Measurements from ENCODE around the gene NDUFS8.

NDUFS8 gene

DNA sequence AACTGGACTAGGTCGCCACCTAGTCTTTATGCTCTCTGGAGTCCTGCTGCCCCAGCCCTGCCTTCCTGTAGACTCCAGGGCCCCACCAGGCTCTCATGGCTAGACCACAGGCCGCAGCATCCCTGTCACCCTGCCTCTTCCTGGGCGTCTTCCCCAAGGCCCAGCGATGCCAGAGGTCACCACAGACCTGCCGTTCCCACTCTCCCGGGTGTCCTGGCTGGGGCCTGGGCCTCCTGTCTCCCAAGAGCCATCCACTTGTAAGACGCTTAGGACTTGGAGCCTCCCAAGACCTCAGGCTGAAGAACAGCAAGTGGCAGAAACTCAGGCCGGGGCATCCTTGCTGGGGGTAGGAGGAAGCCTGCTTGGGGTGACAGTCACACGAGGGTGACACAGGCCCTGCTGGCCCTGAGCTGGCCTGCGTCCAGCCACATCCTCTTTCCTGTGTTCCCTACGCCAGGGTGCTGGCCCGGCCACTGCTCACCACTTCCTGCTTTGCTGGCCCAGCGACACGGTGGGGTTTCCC is 6.3 kb downstream of the NDUFS8 start:
- DNase-seq (ENCODE audit: low spot score) = no peak

DNA sequence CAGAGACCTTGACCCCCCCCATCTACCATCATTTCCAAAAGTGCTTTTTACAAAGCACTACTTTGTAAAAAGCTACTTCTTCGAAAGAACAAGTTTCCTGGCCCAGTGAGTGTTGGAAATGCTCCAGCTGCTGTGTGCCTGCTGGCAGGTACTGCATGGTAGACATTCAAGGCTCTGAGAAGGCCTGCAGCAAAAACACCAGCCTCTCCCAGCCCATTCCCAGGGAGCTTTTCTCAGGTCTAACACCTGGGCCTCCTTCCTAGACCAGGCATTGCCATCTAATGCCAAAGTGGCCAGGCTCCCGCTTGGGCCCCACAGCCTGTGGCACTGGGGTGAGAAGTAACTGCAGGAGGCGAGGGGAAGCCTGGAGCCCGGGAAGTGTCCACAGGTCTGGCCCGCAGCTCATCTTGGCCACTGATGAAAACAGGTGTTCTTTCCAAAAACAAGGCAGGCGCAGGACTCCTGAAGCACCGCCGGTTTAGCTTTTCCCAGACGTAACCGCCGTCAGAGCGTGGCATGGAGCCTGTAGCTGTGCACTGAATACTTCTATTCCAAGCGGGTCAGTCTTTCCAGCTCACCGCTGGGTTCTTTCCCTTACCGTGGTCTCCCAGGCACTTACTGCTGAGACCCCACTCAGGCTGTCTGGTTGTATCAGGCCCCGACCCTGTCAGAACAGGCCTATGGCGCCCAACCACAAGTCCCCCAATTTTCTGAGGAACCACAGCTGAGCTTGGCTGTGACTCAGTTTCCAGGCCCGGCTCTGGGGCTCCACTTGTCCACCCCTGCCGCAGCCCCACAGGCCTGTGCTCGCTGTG is 7.1 kb downstream of the NDUFS8 start:
- no peak for DNase-seq (ENCODE audit: low spot score)

- DNase-seq (ENCODE audit: low spot score) = peak; percentile 100
Measured at GRCh38 chr11:68038226-68038717, 7.8 kb downstream of the NDUFS8 start.

DNA sequence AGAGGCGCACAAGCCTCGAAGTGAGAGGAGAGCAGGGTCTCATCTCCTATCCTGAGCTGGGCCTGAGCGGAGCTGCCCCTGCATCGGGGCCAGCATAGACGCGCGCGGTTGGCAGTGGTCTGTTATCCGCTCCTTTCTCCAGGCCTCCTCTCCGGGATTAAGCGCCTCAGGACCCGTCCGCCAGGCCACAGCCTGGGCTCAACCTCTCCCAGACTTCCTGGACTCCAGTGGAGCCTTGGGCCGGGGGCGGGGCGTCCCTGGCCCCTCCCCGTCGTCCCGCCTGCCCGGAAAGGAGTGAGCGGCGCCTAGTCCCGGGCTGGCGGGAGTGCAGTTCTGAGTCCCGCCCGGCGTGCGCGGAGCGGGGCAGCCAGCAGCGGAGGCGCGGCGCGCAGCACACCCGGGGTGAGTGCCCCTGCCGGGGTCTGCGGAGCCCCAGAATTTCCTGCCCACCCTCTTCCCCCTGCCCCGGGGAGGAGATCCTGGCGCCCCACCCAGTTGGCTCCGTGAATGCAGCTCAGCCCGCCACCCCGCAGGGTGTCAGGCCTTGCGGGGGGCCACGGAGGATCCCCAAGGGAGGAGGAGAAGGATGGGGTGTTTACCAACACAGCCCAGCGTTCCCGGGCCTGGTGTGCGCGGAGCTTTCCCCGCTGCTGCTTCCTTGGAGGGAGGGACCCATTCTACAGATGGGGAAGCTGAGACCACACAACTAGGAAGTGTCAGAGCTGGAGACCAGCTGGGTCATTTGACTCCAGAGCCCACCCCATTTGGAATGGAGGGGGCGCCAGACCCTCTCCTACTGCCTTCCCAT is 8.4 kb downstream of the NDUFS8 start, which contains the start of gene TCIRG1:
TCIRG1 (plus strand) TSS at position 308 of the 808 bp plus-strand sequence. CDS start 2,247 bp downstream, outside the sequence.
- peak; percentile 100 for DNase-seq (ENCODE audit: low spot score)

DNA sequence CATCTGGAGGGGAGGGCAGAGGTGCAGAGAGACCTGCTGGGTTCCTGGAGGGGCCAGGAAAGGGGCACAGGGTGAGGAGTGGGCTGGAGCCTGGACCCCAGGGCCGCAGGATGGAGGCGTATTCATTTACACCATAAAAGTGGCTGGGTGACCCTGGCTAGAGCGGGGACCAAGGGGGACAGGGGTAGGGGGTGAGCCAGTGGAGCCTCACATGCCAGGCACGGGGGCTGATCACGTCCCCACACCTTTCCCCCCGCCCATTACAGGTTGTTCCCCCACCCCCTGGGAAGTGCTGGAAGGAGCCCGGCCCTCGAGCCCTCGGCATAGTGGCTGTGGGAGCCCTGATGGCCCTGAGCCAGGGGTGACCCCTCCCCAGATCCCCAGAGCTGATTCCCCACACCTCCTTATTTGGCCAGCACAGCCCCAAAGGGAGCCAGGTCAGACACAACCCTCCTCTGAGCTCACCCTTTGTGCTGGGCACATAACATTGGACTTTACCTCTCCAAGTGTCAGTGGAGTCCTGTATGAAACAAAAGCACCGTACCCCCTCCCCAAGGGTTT is 9.1 kb downstream of the NDUFS8 start:
- DNase-seq (ENCODE audit: low spot score) = no peak

GRCh38 chr11:68040101-68040956 is 9.8 kb downstream of the NDUFS8 start:
- peak; percentile 91 for DNase-seq (ENCODE audit: low spot score)

- no peak for DNase-seq (ENCODE audit: low spot score)
Measured at GRCh38 chr11:68040957-68041591, 10.6 kb downstream of the NDUFS8 start.

- DNase-seq (ENCODE audit: low spot score) = no peak
Measured at GRCh38 chr11:68041617-68042218, 11.2 kb downstream of the NDUFS8 start.

DNA sequence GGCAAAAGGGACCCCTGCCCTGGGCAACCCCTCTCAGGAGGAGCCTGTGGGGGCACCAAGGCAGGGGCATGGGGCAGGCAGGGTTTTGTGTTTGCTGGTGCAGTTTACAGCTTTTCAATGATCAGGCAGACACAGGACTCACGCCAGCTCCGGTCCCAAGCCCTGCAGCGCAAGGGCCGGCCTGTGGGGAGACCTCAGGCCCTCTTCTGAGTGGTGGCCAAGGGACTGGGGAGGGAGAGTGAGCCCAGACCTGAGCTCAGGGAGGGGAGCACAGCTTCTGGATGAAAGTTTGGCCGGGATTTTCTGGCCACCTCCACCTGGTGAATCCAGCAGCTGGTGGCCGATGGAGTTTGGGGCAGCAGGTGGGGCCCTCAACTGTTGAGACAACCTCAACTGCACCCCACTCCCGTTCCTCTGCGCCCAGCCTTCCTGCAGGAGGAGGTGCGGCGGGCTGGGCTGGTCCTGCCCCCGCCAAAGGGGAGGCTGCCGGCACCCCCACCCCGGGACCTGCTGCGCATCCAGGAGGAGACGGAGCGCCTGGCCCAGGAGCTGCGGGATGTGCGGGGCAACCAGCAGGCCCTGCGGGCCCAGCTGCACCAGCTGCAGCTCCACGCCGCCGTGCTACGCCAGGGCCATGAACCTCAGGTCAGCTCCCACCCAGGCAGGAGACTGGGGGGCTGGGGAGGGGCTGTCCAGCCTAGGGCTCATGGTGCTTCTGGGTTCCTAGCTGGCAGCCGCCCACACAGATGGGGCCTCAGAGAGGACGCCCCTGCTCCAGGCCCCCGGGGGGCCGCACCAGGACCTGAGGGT is 11.9 kb downstream of the NDUFS8 start:
- no peak for DNase-seq (ENCODE audit: low spot score)

- no peak for DNase-seq (ENCODE audit: low spot score)
Measured at GRCh38 chr11:68043029-68043348, 12.5 kb downstream of the NDUFS8 start.

- DNase-seq (ENCODE audit: low spot score) = no peak
Measured at GRCh38 chr11:68043349-68044144, 13.1 kb downstream of the NDUFS8 start.

- DNase-seq (ENCODE audit: low spot score) = peak; percentile 67
Measured at GRCh38 chr11:68044145-68044813, 13.8 kb downstream of the NDUFS8 start.

DNA sequence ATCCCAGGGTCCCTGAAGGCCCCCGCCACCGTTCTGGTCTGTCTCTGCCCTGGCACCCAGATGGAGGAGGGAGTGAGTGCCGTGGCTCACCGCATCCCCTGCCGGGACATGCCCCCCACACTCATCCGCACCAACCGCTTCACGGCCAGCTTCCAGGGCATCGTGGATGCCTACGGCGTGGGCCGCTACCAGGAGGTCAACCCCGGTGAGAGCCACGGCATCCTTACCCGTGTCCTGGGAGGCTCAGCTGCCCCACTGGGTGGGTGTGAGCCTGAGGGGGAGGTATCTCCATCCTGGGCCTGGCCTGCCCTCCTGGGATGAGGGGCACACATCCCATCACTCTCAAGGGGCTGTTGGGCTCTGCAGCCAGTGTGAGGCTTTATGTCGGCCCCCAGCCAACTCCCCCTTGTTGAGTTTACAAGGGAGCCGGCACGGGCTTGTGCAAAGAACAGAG is 14.4 kb downstream of the NDUFS8 start:
- peak; percentile 56 for DNase-seq (ENCODE audit: low spot score)

DNA sequence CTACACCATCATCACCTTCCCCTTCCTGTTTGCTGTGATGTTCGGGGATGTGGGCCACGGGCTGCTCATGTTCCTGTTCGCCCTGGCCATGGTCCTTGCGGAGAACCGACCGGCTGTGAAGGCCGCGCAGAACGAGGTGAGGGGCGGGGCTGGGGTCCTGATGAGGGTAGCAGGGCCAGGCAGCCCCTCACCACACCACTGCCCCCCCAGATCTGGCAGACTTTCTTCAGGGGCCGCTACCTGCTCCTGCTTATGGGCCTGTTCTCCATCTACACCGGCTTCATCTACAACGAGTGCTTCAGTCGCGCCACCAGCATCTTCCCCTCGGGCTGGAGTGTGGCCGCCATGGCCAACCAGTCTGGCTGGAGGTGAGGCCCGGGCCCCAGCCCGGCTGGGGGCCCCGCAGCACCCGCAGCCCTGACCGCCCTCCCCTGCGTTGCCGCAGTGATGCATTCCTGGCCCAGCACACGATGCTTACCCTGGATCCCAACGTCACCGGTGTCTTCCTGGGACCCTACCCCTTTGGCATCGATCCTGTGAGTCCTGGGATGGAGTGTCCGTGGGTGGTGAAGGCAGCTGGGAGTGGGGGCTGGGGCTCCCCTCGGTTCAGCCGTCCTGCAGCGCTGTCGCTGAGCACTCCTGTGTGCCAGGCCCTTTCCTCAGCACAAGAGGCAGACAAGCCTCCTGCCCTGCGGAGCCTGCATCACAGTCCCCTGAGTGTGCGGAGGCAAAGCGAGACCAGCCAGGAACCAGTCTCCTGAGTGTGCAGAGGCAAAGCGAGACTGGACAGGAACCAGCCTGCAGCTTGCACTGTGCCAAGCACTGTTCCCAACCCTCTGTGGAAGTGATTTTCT is 17.2 kb downstream of the NDUFS8 start:
- DNase-seq (ENCODE audit: low spot score) = peak; percentile 53

DNA sequence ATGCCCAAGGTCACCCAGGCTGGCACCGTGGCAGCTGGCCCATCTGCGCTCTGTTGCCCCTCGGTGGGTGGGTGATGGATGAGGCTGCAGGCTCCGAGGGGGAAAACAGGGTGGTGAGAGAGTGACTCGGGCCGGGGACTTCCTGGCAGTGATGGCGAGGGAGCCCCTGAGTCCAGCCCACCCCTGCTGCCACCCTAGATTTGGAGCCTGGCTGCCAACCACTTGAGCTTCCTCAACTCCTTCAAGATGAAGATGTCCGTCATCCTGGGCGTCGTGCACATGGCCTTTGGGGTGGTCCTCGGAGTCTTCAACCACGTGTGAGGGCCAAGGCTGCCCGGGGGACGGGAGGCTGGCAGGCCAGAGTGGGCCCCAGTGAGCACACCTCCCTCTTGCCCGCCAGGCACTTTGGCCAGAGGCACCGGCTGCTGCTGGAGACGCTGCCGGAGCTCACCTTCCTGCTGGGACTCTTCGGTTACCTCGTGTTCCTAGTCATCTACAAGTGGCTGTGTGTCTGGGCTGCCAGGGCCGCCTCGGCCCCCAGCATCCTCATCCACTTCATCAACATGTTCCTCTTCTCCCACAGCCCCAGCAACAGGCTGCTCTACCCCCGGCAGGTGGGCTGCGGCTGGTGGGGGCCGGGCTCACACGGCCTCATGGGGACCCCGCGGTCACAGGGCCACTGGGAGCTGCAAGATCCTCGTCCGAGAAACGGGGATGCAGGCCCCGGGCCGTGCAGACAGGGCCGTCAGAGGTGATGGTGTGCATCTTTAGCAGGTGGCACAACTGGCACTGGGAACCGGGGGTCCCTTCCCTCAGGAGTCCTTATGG is 18.4 kb downstream of the NDUFS8 start:
- DNase-seq (ENCODE audit: low spot score) = peak; percentile 42

Data from HuH-7.5 (cell line).